ENCODE data around the gene MYEOV.

- TF ChIP-seq CTCF (IDR thresholded peaks at IDR 0.05) (no peak), POLR2A (IDR thresholded peaks at IDR 0.05) (no peak)
Observed at GRCh38 chr11:69325446-69325845, 31.5 kb downstream of the MYEOV start.

Data from esophagus squamous epithelium (tissue), 4 donors.